Activated naive CD8-positive, alpha-beta T cell treated with anti-CD3 and anti-CD28 coated beads, Interleukin-2, amount 10 ng/mL, durations not matched to agents 7 days and 5 days (primary cell): ENCODE measurements around the gene IQSEC3. TPM values are rescaled to one million over a fixed set of nuclear protein-coding genes. Genes with fewer than 3 reads are reported as not detected.
"Not testable (repeated sequence)": the region's sequence is repeated elsewhere in the genome, so short reads cannot be mapped to it uniquely, and the experiment has no call there.

Source experiments
- ATAC-seq: fragments of 150-1000 bp; cut with Tn5 transposase; one replicate; pipeline ENCODE4 v1.10.0; 2021; ENCODE audit warnings: low read depth, moderate library complexity
- POLR2A ChIA-PET: fragments of 350-600 bp; sonication (Branson Sonifier 250); formaldehyde crosslinking; loops from one replicate; lab custom pipeline; 2021; ENCODE audit warnings: antibody characterized with exemption; lab: Charles Lee
- DNase-seq: peaks from one replicate; pipeline ENCODE4 v3.0.0; 2021
- H3K27ac Mint-ChIP-seq: one replicate; pipeline ENCODE4 v1.8.0; 2022; ENCODE audit warnings: mild to moderate bottlenecking, mixed read lengths
- H3K27me3 Mint-ChIP-seq: one replicate; pipeline ENCODE4 v1.8.0; 2022; ENCODE audit warnings: mild to moderate bottlenecking, moderate library complexity, mixed read lengths
- H3K36me3 Mint-ChIP-seq: one replicate; pipeline ENCODE4 v1.8.0; 2021; ENCODE audit warnings: mild to moderate bottlenecking, mixed read lengths
- H3K4me1 Mint-ChIP-seq: one replicate; pipeline ENCODE4 v1.8.0; 2021; ENCODE audit warnings: mixed read lengths
- H3K4me3 Mint-ChIP-seq: one replicate; pipeline ENCODE4 v1.8.0; 2022; ENCODE audit warnings: mild to moderate bottlenecking, moderate library complexity, mixed read lengths
- H3K9me3 Mint-ChIP-seq: one replicate; pipeline ENCODE4 v1.8.0; 2021; ENCODE audit warnings: mixed read lengths
- total RNA-seq, 2 experiments: library from RNA; stranded (reverse); gene quantifications; one replicate each; pipeline ENCODE4 v1.2.3, GENCODE V29; 2021

Gene IQSEC3
- total RNA-seq, 2 experiments from 2014 or later = 7.3 to 8.0 TPM

DNA sequence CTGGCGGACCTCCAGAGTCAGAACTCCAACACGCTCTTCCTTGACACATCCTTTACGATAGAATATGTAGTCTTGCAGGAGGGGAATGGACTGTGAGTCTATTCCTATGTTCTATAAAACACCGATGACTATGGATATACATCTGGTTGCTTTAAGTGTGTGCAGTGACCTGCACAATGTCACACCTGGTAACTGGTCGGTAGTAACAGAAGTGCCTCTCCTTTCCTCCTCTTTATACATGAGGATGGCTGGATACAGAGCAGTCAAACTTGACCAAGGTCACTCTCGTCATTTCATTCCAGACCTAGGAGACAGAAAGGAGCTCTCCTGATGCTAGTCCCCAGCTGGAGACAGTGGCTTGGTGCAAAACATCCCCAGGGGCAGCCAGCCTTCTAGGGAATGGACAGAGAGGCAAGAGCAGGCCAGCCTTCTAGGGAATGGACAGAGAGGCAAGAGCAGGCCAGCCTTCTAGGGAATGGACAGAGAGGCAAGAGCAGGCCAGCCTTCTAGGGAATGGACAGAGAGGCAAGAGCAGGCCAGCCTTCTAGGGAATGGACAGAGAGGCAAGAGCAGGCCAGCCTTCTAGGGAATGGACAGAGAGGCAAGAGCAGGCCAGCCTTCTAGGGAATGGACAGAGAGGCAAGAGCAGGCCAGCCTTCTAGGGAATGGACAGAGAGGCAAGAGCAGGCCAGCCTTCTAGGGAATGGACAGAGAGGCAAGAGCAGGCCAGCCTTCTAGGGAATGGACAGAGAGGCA is 21.2 kb upstream of the IQSEC3 start:
- H3K4me3 Mint-ChIP-seq, POLR2A ChIA-PET, DNase-seq, ATAC-seq, H3K27ac Mint-ChIP-seq, H3K36me3 Mint-ChIP-seq, H3K4me1 Mint-ChIP-seq, H3K9me3 Mint-ChIP-seq: not testable (repeated sequence)
- H3K27me3 Mint-ChIP-seq = peaks cover 26% of the 10 kb centered on the region

DNA sequence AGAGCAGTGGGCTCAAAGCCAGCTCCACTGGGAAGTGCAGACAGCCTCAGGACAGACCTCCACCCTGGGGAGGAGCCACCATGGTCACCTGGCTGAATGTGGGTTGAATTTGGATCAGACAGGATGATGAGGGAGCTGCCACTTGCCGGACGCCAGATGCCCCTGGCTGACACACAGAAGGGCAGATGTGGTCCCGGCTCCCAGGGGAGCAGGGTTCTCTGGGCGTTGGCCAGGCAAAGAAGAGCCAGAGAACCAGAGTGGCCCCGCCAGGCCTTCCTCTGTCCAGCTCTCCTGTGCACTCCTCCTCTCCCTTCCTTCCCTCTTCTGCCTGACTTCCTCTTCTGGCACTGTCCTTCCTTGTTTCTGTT is 20.6 kb upstream of the IQSEC3 start:
- DNase-seq, POLR2A ChIA-PET, H3K4me1 Mint-ChIP-seq, H3K36me3 Mint-ChIP-seq, H3K9me3 Mint-ChIP-seq, ATAC-seq, H3K27ac Mint-ChIP-seq, H3K4me3 Mint-ChIP-seq: not testable (repeated sequence)
- peaks cover 26% of the 10 kb centered on the region for H3K27me3 Mint-ChIP-seq

GRCh38 chr12:46542-46941 is 20.0 kb upstream of the IQSEC3 start:
- H3K9me3 Mint-ChIP-seq, DNase-seq, ATAC-seq, H3K4me3 Mint-ChIP-seq, H3K36me3 Mint-ChIP-seq, POLR2A ChIA-PET, H3K27ac Mint-ChIP-seq, H3K4me1 Mint-ChIP-seq: not testable (repeated sequence)
- H3K27me3 Mint-ChIP-seq = peaks cover 26% of the 10 kb centered on the region

GRCh38 chr12:47699-48226 is 18.8 kb upstream of the IQSEC3 start:
- H3K4me1 Mint-ChIP-seq, ATAC-seq, H3K9me3 Mint-ChIP-seq, H3K36me3 Mint-ChIP-seq, POLR2A ChIA-PET, H3K4me3 Mint-ChIP-seq, H3K27ac Mint-ChIP-seq, DNase-seq: not testable (repeated sequence)
- H3K27me3 Mint-ChIP-seq = peaks cover 26% of the 10 kb centered on the region

DNA sequence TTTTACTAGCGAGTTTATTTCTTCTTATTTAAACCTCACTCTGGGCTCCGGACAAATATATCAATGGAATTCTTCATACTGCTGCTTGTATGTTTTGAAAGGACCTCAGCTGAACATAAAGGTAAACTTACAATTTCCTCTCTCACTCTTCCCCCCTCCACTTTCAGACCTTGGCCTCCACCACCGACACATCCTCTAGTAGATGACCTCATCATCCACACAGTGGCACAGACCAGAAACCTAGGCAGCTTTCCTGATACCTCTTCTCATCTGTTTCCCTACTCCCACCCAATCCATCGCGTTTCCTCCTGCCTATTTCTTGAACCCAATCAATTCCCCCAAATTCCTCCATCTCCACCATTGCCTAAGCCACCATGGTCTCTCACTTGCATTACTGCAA is 17.4 kb upstream of the IQSEC3 start:
- ATAC-seq, H3K27ac Mint-ChIP-seq, DNase-seq, H3K36me3 Mint-ChIP-seq, H3K9me3 Mint-ChIP-seq, H3K4me3 Mint-ChIP-seq, POLR2A ChIA-PET, H3K4me1 Mint-ChIP-seq: not testable (repeated sequence)
- H3K27me3 Mint-ChIP-seq = peaks cover 30% of the 10 kb centered on the region

DNA sequence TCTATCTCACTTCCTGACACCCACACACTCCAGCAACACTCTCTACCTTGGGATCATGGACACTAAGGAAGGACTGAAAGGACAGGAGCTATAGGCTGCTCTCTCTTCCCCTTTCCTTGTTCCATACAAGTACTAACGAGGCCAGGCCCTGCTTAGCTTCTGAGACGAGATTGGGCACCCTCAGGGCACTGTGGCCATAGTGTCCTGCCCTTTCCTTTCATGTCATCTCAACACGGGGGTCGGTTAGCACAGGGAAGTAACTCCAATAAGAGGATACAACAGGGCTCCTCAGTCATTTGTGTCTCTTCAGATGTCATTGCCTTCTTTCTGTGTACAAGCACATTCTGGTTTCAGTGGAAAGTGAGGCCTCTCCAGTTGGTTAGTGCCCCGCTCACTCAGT is 15.5 kb upstream of the IQSEC3 start:
- H3K27ac Mint-ChIP-seq, H3K4me1 Mint-ChIP-seq, H3K4me3 Mint-ChIP-seq, H3K9me3 Mint-ChIP-seq, DNase-seq, H3K36me3 Mint-ChIP-seq, POLR2A ChIA-PET, ATAC-seq: not testable (repeated sequence)
- H3K27me3 Mint-ChIP-seq = peaks cover 31% of the 10 kb centered on the region

DNA sequence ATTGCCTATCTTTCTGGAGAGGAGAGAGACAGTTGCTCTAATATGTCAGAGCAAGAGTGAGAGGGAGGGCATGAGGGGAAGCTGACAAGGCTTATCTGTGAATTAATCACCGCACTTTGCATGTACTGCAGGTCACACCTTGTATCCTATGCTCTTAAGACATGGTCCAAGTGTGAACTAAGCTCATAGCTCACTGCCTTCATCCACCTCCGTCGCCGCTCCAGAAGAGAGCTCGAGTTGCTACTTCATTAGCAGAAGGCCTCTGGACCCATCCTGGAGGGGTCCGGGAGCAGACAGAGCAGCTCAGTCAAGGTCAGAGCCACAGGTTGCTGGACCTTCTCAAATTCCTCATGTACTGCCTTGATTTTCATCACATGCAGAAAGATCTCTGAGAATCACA is 14.6 kb upstream of the IQSEC3 start:
- H3K4me1 Mint-ChIP-seq, DNase-seq, H3K36me3 Mint-ChIP-seq, POLR2A ChIA-PET, ATAC-seq, H3K4me3 Mint-ChIP-seq, H3K9me3 Mint-ChIP-seq, H3K27ac Mint-ChIP-seq: not testable (repeated sequence)
- H3K27me3 Mint-ChIP-seq = peaks cover 33% of the 10 kb centered on the region

DNA sequence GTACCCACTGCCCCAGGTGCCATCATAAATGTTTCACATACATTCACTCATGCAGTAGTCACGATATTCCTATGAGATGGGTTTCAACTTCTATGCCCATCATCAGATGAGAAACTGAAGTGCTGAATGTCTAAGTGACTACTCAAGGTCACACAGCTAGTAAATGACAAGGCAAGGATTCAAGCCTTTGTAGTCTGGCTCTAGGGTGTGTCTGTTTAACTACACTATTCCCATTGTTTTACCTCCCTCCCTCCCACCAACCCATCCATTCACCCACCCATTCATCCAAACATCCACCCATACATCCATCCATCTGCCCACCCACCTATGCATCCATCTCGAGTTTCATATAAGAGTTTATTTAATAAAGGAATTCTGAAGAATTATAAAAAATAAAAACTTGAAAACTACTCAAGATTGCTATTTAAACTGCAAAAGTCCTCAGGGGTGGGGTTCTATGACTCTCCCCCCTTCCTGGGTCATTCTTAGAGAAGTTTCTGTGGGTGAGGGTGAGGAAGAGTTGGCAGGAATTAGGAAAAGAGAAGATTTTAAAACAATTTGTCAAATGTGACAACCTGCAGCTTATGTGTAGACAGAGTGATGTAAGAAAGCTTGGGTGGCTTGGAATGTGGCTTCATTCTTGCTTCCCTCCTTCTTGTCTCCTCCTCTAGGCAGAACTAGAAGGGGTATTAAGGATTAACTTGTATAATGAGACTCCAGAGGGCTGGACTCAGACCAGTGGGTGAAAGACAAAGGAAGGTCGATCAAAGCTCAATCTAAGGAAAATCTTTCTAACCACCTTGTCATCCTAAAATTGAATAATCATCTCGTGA is 13.4 kb upstream of the IQSEC3 start:
- H3K27ac Mint-ChIP-seq, POLR2A ChIA-PET, H3K9me3 Mint-ChIP-seq, H3K36me3 Mint-ChIP-seq, H3K4me3 Mint-ChIP-seq, H3K4me1 Mint-ChIP-seq, ATAC-seq, DNase-seq: not testable (repeated sequence)
- peaks cover 37% of the 10 kb centered on the region for H3K27me3 Mint-ChIP-seq

DNA sequence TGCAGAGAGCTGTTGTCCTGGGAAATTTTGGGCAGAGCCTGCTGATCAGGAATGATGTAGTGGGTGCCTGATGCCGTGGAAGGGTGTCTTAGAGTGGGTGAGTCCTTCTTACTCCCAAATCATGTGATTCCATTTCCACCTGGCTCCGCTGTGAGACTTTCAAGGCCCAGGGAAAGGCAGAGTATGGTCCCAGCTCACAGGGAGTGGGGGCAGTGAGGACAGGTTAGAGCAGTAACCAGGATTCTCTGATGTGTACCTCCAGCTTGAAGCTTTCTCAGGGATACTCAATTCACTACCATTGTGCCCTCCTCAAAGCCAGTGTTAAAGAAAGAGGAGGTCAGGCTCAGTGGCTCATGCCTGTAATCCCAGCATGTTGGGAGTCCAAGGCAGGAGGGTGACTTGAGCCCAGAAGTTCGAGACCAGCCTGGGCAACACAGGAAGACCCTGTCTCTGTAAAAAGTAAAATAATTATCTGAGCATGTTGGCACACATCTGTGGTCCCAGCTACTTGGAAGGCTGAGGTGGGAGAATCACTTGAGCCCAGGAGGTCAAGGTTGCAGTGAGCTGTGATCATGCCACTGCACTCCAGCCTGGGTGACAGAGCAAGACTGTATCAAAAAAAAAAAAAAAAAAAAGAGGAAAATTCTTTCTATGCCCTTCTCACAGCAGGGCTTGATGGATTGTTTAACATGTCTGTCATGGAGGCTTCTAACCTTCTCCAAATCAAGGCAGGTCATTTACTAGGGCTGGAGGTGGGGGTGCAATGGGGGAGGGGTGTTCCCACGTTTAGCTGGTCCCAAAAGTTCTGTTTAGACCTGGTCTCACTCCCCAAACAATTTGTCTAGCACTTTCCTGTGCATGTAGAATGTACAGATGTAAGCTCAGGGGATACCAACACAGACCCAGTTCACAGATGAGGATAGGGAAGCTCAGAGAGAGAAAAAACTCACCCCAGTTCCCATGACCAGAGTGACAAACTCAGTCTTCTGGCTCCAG is 12.5 kb upstream of the IQSEC3 start:
- Mint-ChIP-seq H3K36me3 (no peaks in the 10 kb centered on the region), H3K4me1 (peaks cover 4% of the 10 kb centered on the region), H3K9me3 (peaks cover 11% of the 10 kb centered on the region), H3K4me3 (no peak overlapping the region), H3K27ac (no peak overlapping the region), H3K27me3 (peaks cover 43% of the 10 kb centered on the region)
- ATAC-seq (no peak), DNase-seq (no peak)
- POLR2A ChIA-PET = no interaction called here

- Mint-ChIP-seq H3K27ac (no peak overlapping the region), H3K36me3 (no peaks in the 10 kb centered on the region), H3K4me1 (no peaks in the 10 kb centered on the region), H3K9me3 (peaks cover 14% of the 10 kb centered on the region), H3K4me3 (no peak overlapping the region), H3K27me3 (peaks cover 47% of the 10 kb centered on the region)
- ATAC-seq = no peak
- POLR2A ChIA-PET = no interaction called here
- no peak for DNase-seq
Observed at GRCh38 chr12:54750-55535, 11.6 kb upstream of the IQSEC3 start.

GRCh38 chr12:56683-57346 is 9.8 kb upstream of the IQSEC3 start:
- H3K36me3 Mint-ChIP-seq = no peaks in the 10 kb centered on the region
- H3K4me3 Mint-ChIP-seq = no peak overlapping the region
- H3K4me1 Mint-ChIP-seq = no peaks in the 10 kb centered on the region
- no peak for ATAC-seq
- H3K27ac Mint-ChIP-seq = no peak overlapping the region
- H3K9me3 Mint-ChIP-seq = peaks cover 14% of the 10 kb centered on the region
- H3K27me3 Mint-ChIP-seq = peaks cover 53% of the 10 kb centered on the region
- POLR2A ChIA-PET = no interaction called here
- DNase-seq = no peak

- no peaks in the 10 kb centered on the region for H3K36me3 Mint-ChIP-seq
- DNase-seq (no peak), ATAC-seq (no peak)
- POLR2A ChIA-PET = no interaction called here
- peaks cover 14% of the 10 kb centered on the region for H3K9me3 Mint-ChIP-seq
- H3K27ac Mint-ChIP-seq = no peak overlapping the region
- H3K27me3 Mint-ChIP-seq = peaks cover 53% of the 10 kb centered on the region
- no peak overlapping the region for H3K4me3 Mint-ChIP-seq
- no peaks in the 10 kb centered on the region for H3K4me1 Mint-ChIP-seq
Observed at GRCh38 chr12:57539-57938, 9.0 kb upstream of the IQSEC3 start.
